Measurements from ENCODE around the gene CDC27. TPM values are rescaled to one million over a fixed set of nuclear protein-coding genes. Genes with fewer than 3 reads are reported as not detected.
"Not testable (repeated sequence)": the region's sequence is repeated elsewhere in the genome, so short reads cannot be mapped to it uniquely, and the experiment has no call there.

The CDC27 gene
- 93.1 and 120 TPM in 2 replicates for total RNA-seq (2014; rRNA removed; shearing (Covaris generic))

- peak; percentile 99 for DNase-seq (ENCODE audit: low spot score)
These were observed at the start of gene CDC27 for GRCh38 chr17:47188876-47189731. Gene CDC27, minus strand, starts transcription at chr17:47189295. Its CDS starts 123 bp downstream, at chr17:47189172.

GRCh38 chr17:47238321-47239010 lies 49.4 kb upstream of the CDC27 start:
- DNase-seq (ENCODE audit: low spot score) = no peak

- DNase-seq (ENCODE audit: low spot score) = no peak
These were observed 48.7 kb upstream of the CDC27 start for GRCh38 chr17:47237841-47238240.

DNA sequence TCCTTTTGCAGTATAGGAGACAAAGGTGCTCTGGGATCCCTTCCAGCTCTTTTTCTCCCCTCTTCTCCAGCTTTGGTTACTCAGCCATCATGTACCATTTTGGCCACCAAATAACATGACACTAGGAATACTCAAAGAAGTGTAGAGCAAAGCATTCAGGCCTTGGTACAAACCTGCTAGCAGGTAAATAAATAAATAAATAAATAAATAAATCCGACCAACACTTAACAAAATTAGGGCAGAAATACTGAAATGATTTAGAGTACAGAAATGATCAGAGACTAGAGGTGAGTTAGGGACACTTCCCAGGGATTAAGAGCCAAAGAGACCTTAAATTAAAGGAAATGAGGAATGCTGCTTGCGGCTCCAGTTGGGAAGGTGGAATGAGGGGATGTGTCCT lies 46.8 kb upstream of the CDC27 start:
- no peak for DNase-seq (ENCODE audit: low spot score)

GRCh38 chr17:47235506-47235905 lies 46.4 kb upstream of the CDC27 start:
- no peak for DNase-seq (ENCODE audit: low spot score)

DNA sequence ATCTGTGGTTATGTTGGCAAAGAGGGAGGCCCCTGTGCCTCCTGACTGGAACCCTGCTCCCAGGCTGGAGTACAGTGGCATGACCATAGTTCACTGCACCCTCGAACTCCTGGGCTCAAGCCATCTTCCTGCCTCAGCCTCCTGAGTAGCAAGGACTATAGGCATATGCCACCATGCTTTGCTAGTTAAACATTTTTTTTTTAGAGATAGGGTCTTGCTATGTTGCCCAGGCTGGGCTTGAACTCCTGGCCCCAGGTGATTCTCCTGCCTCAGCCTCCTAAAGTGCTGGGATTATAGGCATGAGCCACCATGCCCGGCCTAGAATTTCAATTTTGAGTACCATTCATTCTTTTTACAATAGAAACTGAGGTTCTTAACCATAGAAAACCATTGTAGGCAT lies 43.4 kb upstream of the CDC27 start:
- no peak for DNase-seq (ENCODE audit: low spot score)

DNA sequence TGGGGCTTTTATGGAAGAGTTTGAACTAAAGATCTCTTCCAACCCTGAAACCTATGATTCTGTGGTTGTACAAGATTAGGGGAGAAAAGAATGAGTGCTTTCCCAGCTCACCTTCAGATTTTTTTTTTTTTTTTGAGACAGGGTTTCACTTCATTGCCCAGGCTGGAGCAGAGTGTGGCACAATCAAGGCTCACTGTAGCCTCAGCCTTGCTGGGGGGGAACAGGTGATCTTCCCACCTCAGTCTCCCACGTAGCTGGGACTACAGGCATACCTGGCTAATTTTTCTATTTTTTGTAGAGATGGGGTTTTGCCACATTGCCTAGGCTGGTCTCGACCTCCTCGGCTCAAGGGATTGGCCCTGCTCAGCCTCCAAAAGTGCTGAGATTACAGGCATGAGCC lies 42.8 kb upstream of the CDC27 start:
- DNase-seq (ENCODE audit: low spot score) = no peak

DNA sequence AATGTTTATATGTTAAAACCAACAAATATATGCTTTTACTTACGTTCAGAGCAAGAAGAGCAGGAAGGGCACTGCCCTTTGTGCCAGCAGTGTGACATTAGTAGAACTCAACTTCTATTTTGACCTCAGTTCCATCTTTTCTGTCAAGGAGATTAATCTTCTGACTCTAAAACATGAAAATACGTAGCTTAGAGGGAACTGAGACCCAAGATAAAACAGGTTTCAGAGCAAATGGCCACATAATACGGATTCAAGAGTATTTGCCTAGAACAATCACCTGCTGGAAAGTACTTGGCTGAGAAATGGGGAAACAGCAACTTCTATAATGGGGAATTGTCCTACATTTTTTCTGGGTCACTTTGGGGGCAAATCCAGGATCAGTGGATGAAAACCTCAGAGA lies 42.2 kb upstream of the CDC27 start:
- DNase-seq (ENCODE audit: low spot score) = no peak

GRCh38 chr17:47230864-47231263 lies 41.8 kb upstream of the CDC27 start:
- no peak for DNase-seq (ENCODE audit: low spot score)

GRCh38 chr17:47229535-47230443 lies 40.7 kb upstream of the CDC27 start:
- DNase-seq (ENCODE audit: low spot score) = peak; percentile 90

GRCh38 chr17:47227862-47228261 lies 38.8 kb upstream of the CDC27 start:
- no peak for DNase-seq (ENCODE audit: low spot score)

DNA sequence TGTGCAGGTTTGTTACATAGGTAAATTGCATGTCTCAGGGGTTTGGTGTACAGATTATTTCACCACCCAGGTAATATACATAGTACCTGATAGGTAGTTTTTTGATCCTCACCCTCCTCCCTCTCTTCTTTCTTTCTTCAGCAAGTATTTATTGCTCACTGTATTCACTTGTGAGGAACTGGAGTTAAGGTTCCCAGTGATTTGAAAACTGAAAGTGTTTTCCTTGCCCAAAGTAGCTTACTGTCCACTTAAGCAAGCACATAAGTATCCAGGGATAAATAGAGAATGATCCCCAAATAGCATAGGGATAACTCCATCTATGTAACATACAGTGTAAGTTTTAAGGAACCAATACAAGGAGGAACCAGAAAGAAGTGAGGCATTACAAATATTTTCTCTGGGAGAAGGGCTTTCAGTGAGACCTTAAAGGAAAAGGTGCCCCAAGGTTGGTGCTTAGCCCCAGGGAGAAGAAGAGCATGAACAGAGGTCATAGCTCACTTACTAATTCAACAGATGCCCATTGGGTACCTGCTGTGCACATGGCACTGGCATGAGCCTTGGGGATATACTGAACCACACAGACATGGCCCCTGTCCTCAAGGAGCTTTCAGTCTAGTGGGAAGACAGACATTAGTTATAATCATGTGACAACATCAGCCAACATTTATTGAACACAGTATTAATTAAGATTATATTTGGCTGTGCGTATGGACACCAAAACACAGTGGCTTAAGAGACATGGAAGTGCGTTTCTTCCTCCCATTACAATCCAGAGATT lies 37.0 kb upstream of the CDC27 start:
- no peak for DNase-seq (ENCODE audit: low spot score)

DNA sequence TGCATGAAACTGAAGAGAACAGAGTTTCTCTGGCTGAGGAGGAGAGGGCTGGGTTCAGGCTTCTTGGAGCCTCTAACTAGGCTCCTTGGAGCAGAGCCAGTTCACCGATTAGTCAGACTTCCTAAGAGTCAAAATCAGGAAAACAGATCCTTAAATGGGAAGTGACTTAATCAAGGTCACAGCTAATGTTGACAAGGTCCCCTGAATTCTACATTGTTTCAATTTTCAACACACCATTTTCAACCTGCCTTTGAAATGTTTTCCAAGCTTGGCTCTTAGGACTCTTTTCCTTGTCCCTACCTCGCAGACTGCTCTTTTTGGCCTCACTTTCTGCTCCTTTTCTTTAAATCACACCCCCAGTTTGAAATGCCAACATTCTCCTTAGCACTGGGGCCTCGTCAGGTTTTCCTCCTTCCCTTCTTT lies 36.4 kb upstream of the CDC27 start:
- DNase-seq (ENCODE audit: low spot score) = peak; percentile 89

DNA sequence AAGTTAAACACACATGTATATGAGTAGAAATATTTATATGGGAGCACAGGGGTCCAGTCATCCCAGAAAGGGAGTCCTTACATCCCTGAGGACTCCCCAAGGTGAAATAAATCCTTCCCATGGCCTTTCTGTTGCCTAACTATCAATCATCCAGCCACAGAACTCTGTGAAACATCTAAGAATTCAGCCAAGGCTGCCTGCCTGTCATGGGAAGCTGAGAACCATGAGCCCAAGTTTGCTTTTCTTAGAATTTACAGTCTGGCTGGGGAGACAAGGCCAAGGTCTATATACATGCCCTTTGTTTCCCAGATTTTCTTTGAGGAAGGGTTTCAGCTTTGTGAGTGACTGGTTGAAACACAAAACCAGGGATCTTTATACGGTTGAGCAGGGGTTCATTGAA lies 35.9 kb upstream of the CDC27 start:
- DNase-seq (ENCODE audit: low spot score) = no peak

- DNase-seq (ENCODE audit: low spot score) = not testable (repeated sequence)
These were observed 35.0 kb upstream of the CDC27 start for GRCh38 chr17:47224077-47224476.

- DNase-seq (ENCODE audit: low spot score) = no peak
These were observed 34.4 kb upstream of the CDC27 start for GRCh38 chr17:47223460-47223859.

DNA sequence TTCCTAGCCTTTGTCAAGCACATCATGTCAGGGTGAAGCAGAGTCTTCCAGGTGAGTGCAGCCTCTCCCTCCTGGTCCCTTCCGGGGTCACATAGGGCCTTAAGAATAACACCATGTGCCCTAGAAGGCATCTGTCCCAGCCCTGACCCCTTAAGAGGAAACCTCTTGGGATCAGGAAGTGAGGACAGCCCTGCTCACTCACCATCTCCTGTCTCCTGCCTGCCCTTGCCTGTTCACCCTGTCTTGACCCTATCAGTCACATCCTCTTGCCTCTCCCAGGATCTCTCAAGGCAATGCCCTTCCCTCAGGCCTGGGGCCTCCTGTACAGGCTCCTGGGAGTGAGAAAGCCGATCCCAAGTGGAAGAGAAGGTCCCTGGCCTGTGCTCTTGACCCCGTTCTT lies 33.9 kb upstream of the CDC27 start:
- no peak for DNase-seq (ENCODE audit: low spot score)

DNA sequence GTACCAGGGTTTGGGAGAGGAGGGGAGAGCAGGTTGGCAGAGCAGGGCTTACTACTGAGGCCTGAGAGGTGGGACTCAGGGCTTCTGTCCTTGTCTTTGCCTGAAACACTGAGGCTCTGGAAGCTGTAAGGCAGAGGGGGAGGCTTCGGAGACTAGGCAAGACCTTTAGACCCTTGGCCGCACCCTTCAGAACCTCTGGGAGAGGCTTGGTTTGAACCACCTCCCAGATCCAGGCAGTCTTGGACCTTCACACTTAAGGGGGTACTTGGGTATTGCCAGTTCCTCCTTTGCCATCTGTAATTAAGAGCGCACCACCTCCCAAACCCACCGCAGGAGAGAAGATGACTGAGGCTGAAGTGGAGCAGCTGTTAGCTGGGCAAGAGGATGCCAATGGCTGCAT lies 33.0 kb upstream of the CDC27 start:
- DNase-seq (ENCODE audit: low spot score) = no peak

DNA sequence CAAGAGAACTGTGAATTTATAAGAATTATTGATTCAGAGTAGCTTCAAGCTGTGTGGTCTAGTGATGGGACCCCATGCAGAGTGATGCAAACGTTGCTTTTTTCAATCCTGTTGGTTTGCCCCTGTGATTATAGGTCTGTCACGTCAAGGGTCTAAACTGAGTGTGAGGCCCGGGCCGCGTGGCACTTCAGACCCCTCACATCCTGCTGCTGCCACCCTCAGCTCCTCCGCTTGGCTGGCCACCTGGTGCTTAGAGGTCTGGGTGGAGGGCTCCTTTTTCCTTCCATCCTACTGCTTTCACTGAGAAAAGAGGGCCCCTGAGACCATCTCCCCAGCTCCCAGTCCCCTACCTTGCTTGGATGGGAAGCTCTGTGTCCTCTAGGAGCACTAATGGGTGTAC lies 32.1 kb upstream of the CDC27 start:
- no peak for DNase-seq (ENCODE audit: low spot score)

- DNase-seq (ENCODE audit: low spot score) = no peak
These were observed 31.5 kb upstream of the CDC27 start for GRCh38 chr17:47220531-47220999.

Measured in A172 (cell line).